Stimulated activated CD4-positive, alpha-beta T cell treated with anti-CD3 and anti-CD28 coated beads, Interleukin-4, amount 100 ng/mL, for 1 hour (primary cell): ENCODE results near the gene ADCK2.
"Not testable (repeated sequence)": the region's sequence is repeated elsewhere in the genome, so short reads cannot be mapped to it uniquely, and the experiment has no call there.

Experiments
- DNase-seq: peaks from one replicate; pipeline ENCODE4 v3.0.0-alpha.2; 2020

ADCK2 gene

GRCh38 chr7:140697447-140698143 is 24.9 kb downstream of the ADCK2 start:
- DNase-seq: no peak

DNA sequence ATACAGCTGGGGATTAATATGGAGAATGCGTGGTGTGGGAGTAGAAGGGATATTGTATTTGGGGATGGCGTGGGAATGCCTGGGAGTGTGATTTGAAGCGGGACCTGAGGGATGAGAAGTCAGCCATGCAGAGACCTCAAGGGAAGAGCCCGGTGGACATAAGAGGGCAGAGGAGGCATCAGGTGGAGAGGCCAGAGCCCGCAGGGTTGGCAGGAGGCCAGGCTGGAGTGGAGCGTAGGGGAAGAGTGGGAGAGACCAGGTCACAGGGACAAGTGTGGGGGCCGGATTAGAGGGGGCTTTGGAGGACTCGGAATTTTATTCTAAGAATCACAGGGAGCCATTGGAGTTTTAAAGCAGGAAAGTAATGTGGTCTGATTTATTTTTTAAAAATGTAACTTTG is 25.7 kb downstream of the ADCK2 start:
- DNase-seq: no peak

- DNase-seq: no peak
Observed at GRCh38 chr7:140702774-140703173, 30.0 kb downstream of the ADCK2 start.

GRCh38 chr7:140704205-140704604 is 31.5 kb downstream of the ADCK2 start:
- DNase-seq: no peak

GRCh38 chr7:140707132-140707531 is 34.4 kb downstream of the ADCK2 start:
- no peak for DNase-seq

DNA sequence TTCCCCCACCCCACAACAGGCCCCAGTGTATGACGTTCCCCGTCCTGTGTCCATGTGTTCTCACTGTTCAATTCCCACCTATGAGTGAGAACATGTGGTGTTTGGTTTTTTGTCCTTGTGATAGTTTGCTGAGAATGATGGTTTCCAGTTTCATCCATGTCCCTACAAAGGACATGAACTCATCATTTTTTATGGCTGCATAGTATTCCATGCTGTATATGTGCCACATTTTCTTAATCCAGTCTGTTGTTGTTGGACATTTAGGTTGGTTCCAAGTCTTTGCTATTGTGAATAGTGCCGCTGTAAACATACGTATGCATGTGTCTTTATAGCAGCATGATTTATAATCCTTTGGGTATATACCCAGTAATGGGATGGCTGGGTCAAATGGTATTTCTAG is 36.0 kb downstream of the ADCK2 start:
- DNase-seq: not testable (repeated sequence)

DNA sequence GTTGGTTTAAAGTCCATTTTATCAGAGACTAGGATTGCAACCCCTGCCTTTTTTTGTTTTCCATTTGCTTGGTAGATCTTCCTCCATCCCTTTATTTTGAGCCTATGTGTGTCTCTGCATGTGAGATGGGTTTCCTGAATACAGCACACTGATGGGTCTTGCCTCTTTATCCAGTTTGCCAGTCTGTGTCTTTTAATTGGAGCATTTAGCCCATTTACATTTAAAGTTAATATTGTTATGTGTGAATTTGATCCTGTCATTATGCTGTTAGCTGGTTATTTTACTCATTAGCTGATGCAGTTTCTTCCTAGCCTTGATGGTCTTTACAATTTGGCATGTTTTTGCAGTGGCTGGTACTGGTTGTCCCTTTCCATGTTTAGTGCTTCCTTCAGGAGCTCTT is 39.6 kb downstream of the ADCK2 start:
- not testable (repeated sequence) for DNase-seq

- no peak for DNase-seq
Observed at GRCh38 chr7:140714331-140715040, 41.7 kb downstream of the ADCK2 start.

DNA sequence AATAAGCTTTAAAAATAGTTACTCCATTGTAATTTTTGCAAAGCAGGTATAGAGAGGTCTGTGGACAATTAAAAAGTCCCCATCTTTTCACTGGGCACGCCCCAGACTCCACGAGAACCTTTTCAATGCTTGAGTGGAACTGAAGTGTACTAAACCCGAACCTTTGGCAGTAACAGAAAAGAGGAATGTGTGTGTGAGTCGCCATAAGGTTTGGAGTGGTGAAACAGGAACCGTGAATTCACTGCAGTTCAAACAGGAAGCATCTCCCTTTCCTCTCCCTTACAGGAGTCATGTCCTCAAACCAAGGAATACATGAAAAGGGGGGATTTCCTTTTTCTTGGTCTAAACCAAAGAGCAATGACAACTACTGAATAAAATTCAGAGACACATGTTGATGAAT is 47.0 kb downstream of the ADCK2 start:
- no peak for DNase-seq

DNA sequence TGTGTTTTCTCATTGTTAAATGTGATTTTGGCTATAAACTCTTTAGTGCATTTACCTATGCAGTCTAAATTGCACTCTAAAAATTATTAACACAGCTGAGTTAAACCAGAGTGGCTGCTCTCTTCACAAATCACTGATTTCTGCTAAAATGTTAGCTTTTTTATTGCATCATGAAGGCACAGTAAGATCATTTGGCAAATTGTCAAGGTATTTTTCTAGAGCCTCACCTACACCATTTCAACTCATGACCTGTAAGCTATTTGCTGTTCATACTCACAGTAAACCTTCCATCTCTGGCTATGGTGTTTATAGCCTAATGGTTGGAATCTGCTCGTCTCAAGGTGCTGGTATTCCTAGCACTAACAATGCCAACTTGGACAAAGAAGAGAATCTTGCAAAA is 49.5 kb downstream of the ADCK2 start:
- no peak for DNase-seq

DNA sequence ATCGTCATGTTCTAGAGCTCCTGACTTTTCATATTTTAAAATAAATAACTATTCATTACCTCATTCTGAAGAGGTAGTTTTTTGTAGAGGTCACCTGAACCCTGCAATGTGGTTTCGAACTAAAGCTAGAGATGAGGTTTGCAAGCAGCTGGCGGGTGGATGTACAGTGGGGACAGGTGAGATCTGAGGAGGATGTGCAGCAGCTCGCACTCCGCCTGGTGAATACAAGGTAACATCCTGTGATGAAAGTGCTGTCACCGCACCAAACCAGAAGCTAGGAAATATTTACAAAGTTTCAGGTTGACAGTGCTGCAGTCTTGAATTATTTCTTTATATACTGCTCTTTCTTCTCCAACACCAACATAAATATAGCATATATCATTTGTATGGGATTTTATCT is 50.3 kb downstream of the ADCK2 start:
- peak; percentile 16 for DNase-seq

DNA sequence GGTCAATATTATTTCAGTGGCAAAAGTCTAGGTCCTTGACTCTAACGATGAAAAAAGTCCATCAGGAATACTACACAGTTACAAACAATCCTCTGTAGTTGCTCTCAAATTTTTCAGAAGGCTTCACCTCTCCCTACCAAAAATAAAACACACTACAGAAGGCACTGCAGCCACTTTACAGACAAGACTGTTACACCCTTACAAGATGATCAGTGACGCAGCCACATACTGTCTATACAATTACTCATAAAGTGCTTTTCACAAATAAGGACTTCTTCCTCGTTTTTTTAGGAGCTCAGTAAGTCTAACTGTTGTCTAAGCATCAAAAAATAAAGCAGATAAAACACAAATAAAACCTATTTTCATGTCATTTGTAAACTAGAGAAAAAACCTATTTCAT is 50.8 kb downstream of the ADCK2 start:
- no peak for DNase-seq

DNA sequence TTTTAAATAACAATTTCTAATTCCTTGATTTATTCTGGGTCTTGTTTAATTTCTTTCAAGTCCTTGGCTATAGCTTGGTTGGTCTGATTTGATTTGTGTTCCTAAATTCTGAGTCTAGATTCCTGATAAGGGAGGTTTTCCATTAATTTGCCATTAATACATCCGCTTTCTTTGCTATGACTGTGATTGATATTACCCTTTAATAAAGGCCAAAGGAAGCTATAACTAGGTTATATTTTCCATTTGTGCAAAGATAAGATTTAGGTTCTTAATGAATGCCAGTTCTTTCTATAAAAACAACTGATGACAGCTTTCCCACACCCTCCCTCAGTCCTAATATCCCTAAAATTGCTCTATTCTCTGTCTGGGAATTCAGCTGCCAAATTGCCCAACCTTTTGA is 52.0 kb downstream of the ADCK2 start:
- DNase-seq: no peak

GRCh38 chr7:140726281-140726680 is 53.5 kb downstream of the ADCK2 start:
- no peak for DNase-seq

- DNase-seq: no peak
Observed at GRCh38 chr7:140732416-140732815, 59.7 kb downstream of the ADCK2 start.

GRCh38 chr7:140734096-140734495 is 61.4 kb downstream of the ADCK2 start:
- no peak for DNase-seq

GRCh38 chr7:140734729-140735128 is 62.0 kb downstream of the ADCK2 start:
- DNase-seq: no peak

DNA sequence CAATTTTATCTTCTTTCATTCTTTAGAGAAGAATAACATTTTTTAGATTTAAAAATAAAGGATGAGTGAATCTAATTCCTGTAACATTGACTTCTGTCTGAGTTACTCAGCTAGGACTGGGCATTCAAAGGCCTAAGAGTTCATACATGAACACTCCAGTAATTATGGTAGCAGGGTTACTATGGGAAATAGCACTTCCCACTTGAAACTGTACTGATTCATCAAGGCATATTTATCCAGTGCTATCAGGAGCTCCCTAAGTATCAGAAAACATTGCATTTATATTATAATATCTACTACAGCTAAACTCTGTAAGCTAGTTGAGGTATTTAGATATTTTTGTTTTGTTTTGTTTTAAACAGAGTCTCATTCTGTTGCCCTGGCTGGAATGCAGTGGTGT is 65.5 kb downstream of the ADCK2 start:
- DNase-seq: no peak

DNA sequence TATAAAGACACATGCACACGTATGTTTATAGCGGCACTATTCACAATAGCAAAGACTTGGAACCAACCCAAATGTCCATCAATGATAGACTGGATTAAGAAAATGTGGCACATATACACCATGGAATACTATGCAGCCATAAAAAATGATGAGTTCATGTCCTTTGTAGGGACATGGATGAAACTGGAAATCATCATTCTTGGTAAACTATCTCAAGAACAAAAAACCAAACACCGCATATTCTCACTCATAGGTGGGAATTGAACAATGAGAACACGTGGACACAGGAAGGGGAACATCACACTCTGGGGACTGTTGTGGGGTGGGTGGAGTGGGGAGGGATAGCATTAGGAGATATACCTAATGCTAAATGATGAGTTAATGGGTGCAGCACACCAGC is 70.5 kb downstream of the ADCK2 start:
- DNase-seq: not testable (repeated sequence)

DNA sequence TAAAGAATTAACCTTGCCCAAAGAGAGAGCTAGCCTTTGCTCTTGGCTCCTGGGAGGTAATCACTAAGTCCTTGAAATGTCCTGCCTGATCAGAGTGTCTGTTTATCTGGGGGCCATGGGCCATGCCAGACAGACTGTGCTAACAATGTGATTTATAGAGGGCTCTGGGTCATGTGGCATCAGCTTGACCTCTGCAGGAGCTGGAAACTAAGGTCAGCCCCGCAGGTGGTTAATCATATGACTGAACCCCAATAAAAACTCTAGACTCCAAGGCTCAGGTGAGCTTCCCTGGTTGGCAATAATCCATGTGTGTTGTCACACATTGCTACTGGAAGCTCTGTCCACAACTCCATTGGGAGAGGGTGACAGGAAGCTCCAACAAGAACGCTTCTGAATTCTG is 71.3 kb downstream of the ADCK2 start:
- no peak for DNase-seq
